HG03442 (cell line): ENCODE measurements around the gene ARF5.

Experiments used
- ATAC-seq: cut with Tn5 transposase; IDR thresholded peaks from one replicate; pipeline ENCODE4 v1.9.1; 2021; ENCODE audit warnings: mild to moderate bottlenecking, moderate library complexity; ENCODE audit not compliant: unreplicated experiment

Gene ARF5

DNA sequence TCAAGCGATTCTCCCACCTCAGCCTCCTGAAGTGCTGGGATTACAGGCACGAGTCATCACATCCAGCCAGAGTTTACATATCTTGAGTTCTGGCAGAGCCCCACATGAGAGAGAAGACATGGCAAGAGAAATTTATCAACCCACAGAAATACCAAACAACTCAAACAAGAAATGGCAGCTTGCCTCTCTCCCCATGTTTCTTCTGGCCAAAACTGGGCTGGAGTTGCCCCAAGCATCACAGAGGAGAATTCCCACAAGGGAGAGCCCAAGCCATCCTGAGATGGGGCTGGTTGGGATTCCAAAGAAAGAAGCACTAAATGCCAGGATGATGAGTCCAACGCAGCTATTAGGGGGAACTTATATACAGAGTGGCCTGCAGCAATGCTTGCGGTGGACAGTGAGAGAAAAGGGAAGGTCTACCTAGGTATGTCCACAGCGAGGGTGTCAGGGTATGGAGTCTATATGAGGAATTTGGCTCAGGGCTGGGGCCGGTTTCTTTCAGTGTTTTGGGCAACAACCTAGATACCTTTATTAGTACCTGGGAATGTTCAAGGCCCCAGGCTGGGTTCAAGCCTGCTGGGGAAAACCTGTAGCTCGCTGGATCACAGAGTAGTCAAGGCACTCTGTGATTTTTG lies 44.2 kb downstream of the ARF5 start:
- no peak for ATAC-seq

DNA sequence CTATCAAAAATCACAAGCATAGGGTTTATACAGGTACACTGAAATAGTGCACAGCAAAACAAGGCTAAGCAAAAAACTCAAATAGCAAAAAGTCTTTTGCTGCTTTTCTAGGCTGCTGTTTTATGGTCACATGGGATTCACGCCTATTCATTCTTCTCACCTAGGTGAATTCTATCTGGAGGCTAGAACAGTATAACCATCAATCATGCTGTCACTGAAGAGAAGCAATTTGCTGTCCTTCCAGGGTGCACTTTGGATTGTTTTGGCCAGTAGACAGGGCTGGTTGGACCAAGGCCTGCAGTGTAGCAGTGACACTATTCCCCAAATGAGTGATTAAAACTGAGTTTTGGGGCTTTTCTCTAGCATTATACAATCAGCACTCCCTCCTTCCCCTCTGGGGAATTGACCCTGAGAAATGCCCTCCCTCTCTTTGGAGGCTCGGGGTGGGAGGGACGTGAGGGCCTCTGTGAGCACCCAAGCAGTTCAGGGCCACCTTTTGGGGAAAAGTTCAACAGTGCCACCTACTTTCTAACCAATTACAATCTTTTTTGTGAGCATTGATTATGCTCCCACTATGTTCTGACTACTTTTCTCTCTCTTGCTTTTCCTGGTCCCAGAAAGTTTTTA lies 47.6 kb downstream of the ARF5 start:
- ATAC-seq = peak; percentile 39

DNA sequence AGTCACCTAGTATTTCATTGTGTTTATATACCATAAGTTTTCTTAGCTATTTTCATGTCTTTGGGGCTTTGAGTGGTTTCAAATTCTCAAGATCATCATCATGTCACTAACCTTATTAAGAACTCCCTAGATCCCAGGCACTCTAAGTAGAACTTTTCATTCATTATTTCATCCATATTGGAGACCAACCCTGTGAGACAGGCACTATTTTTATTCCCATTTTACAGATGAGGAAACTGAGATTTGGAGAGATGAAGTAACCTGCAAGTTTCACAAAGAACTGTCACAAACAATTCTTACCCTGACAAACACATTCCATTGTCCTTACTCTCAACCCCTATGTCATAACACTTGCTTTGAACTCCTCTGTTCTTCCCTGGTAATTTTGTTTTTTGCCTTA lies 50.0 kb downstream of the ARF5 start:
- no peak for ATAC-seq
